ENCODE data around the gene MST1R. TPM values are rescaled to one million over a fixed set of nuclear protein-coding genes. Genes with fewer than 3 reads are reported as not detected.

The MST1R gene
- total and polyA plus RNA-seq, 2 donors (not counting 3 experiments of a cell fraction or from before 2014, with no cell fraction given): 0.93 to 2.4 TPM

DNA sequence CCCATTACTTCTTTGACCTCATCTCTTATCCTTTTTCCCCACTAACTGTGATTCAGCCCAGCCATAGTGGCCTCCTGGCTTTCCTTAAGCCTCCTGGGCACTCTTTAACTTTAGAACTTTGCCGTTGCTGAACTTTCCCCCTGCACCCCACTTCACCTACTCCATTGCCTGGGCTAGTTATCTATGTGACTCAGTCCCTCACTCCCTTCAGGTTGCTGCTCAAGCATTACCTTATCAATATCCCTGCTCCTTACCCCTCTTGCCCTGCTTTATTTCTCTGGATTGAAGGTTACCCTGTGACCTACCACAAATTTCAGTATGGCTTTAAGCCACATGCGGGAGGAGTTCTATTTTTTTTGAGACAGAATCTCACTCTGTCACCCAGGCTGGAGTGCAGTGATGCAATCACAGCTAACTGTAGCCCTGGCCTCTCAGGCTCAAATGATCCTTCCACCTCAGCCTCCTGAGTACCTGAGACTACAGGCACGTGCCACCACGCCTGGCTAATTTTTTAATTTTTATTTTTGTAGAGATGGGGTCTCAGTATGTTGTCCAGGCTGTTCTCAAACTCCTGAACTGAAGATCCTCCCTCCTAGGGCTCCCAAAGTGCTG lies 22.6 kb upstream of the MST1R start:
- TF ChIP-seq, protein P1, sequence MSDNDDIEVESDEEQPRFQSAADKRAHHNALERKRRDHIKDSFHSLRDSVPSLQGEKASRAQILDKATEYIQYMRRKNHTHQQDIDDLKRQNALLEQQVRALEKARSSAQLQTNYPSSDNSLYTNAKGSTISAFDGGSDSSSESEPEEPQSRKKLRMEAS (IDR thresholded peaks at IDR 0.05; ENCODE audit: insufficient read depth, insufficient read length): no peak
- TF ChIP-seq POLR2AphosphoS5 (IDR thresholded peaks at IDR 0.05; ENCODE audit: insufficient read depth, low read depth, low read length) (no peak), EZH2 (IDR thresholded peaks at IDR 0.05; ENCODE audit: borderline replicate concordance, low read depth, low read length, severe bottlenecking) (no peak), POLR2A (IDR thresholded peaks at IDR 0.05; ENCODE audit: low read depth, low read length) (no peak), FOS (IDR thresholded peaks at IDR 0.05; ENCODE audit: borderline replicate concordance, insufficient read depth, low read length) (no peak), GATA2 (IDR thresholded peaks at IDR 0.05; ENCODE audit: insufficient read depth, insufficient read length, low read depth, low read length) (no peak), MYC (IDR thresholded peaks at IDR 0.05; ENCODE audit: low read depth, low read length) (no peak), JUN (IDR thresholded peaks at IDR 0.05; ENCODE audit: borderline replicate concordance, insufficient read depth, insufficient read length, low read depth) (no peak)
- TF ChIP-seq, protein P2, sequence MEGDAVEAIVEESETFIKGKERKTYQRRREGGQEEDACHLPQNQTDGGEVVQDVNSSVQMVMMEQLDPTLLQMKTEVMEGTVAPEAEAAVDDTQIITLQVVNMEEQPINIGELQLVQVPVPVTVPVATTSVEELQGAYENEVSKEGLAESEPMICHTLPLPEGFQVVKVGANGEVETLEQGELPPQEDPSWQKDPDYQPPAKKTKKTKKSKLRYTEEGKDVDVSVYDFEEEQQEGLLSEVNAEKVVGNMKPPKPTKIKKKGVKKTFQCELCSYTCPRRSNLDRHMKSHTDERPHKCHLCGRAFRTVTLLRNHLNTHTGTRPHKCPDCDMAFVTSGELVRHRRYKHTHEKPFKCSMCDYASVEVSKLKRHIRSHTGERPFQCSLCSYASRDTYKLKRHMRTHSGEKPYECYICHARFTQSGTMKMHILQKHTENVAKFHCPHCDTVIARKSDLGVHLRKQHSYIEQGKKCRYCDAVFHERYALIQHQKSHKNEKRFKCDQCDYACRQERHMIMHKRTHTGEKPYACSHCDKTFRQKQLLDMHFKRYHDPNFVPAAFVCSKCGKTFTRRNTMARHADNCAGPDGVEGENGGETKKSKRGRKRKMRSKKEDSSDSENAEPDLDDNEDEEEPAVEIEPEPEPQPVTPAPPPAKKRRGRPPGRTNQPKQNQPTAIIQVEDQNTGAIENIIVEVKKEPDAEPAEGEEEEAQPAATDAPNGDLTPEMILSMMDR (IDR thresholded peaks at IDR 0.05; ENCODE audit: extremely low read depth in 1 of 2, insufficient read depth in 1 of 2, low read depth in 1 of 2, low read length in 2 of 2): no peak
- BruUV-seq (replicated peaks): no TSS peak
- dilution Hi-C loops (cut with MboI; ENCODE audit: extremely low pct_ligation_motif_present, low sequenced_read_pairs): no loop called here

More for the DNA sequence above, 22.6 kb upstream of the MST1R start:
- POLR2A ChIA-PET: no interaction called here
- H3K4me1 ChIP-seq (ENCODE audit: control insufficient read depth, extremely low read depth, insufficient read depth, low read length): peaks cover 5% of the 10 kb centered on the region
- H4K20me1 ChIP-seq (replicated peaks; ENCODE audit: control insufficient read depth, extremely low read depth, insufficient read depth, low read length): no peaks in the 10 kb centered on the region
- intact Hi-C loops (cut with micrococcal nuclease): no loop called here
- DNase-seq (ENCODE audit: low read depth, low spot score) (no peak), FAIRE-seq (no peak)
- H3K9me3 ChIP-seq (replicated peaks; ENCODE audit: control insufficient read depth, insufficient read depth, low read length): no peaks in the 10 kb centered on the region
- H3K9me1 ChIP-seq (replicated peaks; ENCODE audit: control insufficient read depth, extremely low read depth, insufficient read depth, low read length): no peaks in the 10 kb centered on the region
- no peak overlapping the region for H2AFZ ChIP-seq (ENCODE audit: low read depth, low read length)
- no peak overlapping the region for H3K4me3 ChIP-seq (replicated peaks in 1 of 3; ENCODE audit: insufficient read depth in 1 of 3, low read depth in 1 of 3, low read length in 3 of 3)
- no peaks in the 10 kb centered on the region for H3K36me3 ChIP-seq (ENCODE audit: control insufficient read depth in 2 of 2, extremely low read depth in 1 of 2, insufficient read depth in 2 of 2, low read length in 2 of 2)
- H3K9ac ChIP-seq (replicated peaks; ENCODE audit: extremely low read depth, insufficient read depth, low read length): no peak overlapping the region
- no peak overlapping the region for H3K4me2 ChIP-seq (ENCODE audit: insufficient read depth, low read length)
- peaks cover 6% of the 10 kb centered on the region for H3K79me2 ChIP-seq (ENCODE audit: control insufficient read depth, insufficient read depth, low read length)
- CTCF ChIA-PET: no interaction called here
- no peaks in the 10 kb centered on the region for H3K27me3 ChIP-seq (ENCODE audit: control insufficient read depth in 2 of 2, insufficient read depth in 2 of 2, low read length in 2 of 2)
- H3K27ac ChIP-seq (ENCODE audit: insufficient read depth, low read depth, low read length): no peak overlapping the region
